Endothelial cell (in vitro differentiated cells): ENCODE measurements around the gene AGBL4. TPM values are rescaled to one million over a fixed set of nuclear protein-coding genes. Genes with fewer than 3 reads are reported as not detected.

Experiments
- DNase-seq: peaks from one replicate; pipeline ENCODE4 v3.0.0; 2021; ENCODE audit warnings: low spot score
- H3K27ac Mint-ChIP-seq: one replicate; pipeline ENCODE4 v1.8.0; 2021; ENCODE audit warnings: mixed read lengths, inconsistent platforms; ENCODE audit not compliant: unreplicated experiment
- H3K27me3 Mint-ChIP-seq: one replicate; pipeline ENCODE4 v1.8.0; 2021; ENCODE audit warnings: mild to moderate bottlenecking, moderate library complexity, mixed read lengths, inconsistent platforms; ENCODE audit not compliant: unreplicated experiment
- H3K36me3 Mint-ChIP-seq: one replicate; pipeline ENCODE4 v1.8.0; 2021; ENCODE audit warnings: mild to moderate bottlenecking, low read depth, mixed read lengths, inconsistent platforms; ENCODE audit not compliant: unreplicated experiment
- H3K4me1 Mint-ChIP-seq: one replicate; pipeline ENCODE4 v1.8.0; 2021; ENCODE audit warnings: mild to moderate bottlenecking, mixed read lengths, inconsistent platforms; ENCODE audit not compliant: unreplicated experiment
- H3K4me3 Mint-ChIP-seq: one replicate; pipeline ENCODE4 v1.8.0; 2021; ENCODE audit warnings: mild to moderate bottlenecking, mixed read lengths, inconsistent platforms; ENCODE audit not compliant: unreplicated experiment
- H3K9me3 Mint-ChIP-seq: one replicate; pipeline ENCODE4 v1.8.0; 2021; ENCODE audit warnings: mixed read lengths, inconsistent platforms; ENCODE audit not compliant: unreplicated experiment
- CTCF ChIP-seq: fragments of 200-600 bp; sonication (generic); IDR thresholded peaks from one replicate; pipeline ENCODE4 v1.5.0; 2021; ENCODE audit warnings: antibody characterized with exemption; ENCODE audit not compliant: unreplicated experiment
- total RNA-seq: library from RNA; stranded (reverse); fragmentation: NEBNext Ultra II Directional; extraction: Animal tissue kit (Norgen Biotek cat#: 25700); gene quantifications from one replicate; pipeline ENCODE4 v1.2.1, GENCODE V29; 2021; ENCODE audit not compliant: unreplicated experiment

The AGBL4 gene
- total RNA-seq, 1 donor from 2014 or later: 0.51 TPM

DNA sequence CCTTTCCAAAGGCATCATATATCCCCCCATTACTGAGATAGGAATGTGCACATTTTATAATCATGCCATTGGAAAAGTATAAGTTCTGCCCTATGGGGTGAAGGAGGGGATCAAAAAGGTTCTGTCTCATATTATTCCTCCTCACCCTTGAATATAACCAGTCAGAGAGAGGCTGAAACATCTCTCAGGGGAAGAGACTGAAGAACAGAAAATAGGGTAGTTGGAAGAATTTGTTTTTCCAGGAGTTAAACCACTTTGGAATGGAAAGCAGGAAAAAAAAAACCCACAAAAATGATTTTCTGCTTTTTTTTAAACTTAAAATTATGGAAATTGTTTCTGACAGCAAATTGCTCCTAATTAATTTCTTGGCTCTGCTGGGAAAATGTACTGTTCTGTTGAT, 1194.3 kb downstream of the AGBL4 start:
- H3K27ac Mint-ChIP-seq: no peak overlapping the region
- no peaks in the 10 kb centered on the region for H3K9me3 Mint-ChIP-seq
- H3K4me1 Mint-ChIP-seq: peaks cover 2% of the 10 kb centered on the region
- H3K27me3 Mint-ChIP-seq: peaks cover 2% of the 10 kb centered on the region
- no peak for TF ChIP-seq CTCF
- H3K36me3 Mint-ChIP-seq: no peaks in the 10 kb centered on the region
- H3K4me3 Mint-ChIP-seq: no peak overlapping the region
- DNase-seq: no peak

DNA sequence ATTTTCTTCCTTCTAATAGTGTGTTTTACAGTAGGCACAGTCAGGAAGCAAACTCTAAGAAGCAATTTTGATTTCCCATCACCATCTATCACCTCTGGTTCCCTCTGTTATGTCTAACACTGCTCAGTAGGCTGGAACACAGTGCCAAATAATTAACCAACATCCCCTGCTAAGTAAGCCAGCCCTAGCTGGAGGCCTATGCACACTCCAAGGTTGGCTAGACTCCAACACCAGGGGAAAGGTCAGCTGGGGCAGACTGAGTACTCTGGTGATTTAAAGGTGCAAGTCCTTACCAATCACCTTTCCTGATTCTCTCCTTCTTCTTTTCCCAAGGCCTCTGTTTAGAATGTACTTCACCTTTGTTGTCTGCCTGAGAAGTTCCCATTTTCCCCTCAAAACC, 1200.6 kb downstream of the AGBL4 start:
- Mint-ChIP-seq H3K9me3 (no peaks in the 10 kb centered on the region), H3K4me1 (no peaks in the 10 kb centered on the region), H3K27me3 (peaks cover 2% of the 10 kb centered on the region), H3K4me3 (no peak overlapping the region), H3K27ac (no peak overlapping the region), H3K36me3 (no peaks in the 10 kb centered on the region)
- no peak for DNase-seq
- TF ChIP-seq CTCF: no peak

DNA sequence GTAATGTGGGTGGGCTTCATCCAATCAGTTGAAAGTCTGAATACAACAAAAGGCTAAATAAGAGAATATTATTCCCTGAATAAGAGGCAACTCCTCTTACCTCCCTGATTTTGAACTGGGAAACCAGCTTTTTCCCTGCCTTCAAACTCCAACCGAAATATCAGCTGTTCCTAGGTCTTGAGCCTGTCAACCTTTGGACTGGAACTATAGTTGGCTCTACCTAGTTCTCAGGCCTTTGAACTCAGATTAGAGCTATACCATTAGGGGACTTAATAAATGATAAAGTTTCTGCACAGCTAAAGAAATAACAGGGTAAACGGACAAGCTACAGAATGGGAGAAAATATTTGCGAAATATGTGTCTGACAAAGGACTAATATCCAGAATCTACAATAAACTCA, 1203.3 kb downstream of the AGBL4 start:
- H3K27me3 Mint-ChIP-seq: peaks cover 2% of the 10 kb centered on the region
- no peaks in the 10 kb centered on the region for H3K4me1 Mint-ChIP-seq
- no peaks in the 10 kb centered on the region for H3K9me3 Mint-ChIP-seq
- no peaks in the 10 kb centered on the region for H3K36me3 Mint-ChIP-seq
- no peak for DNase-seq
- H3K27ac Mint-ChIP-seq: no peak overlapping the region
- TF ChIP-seq CTCF: no peak
- no peak overlapping the region for H3K4me3 Mint-ChIP-seq

GRCh38 chr1:48817505-48818114, 1206.1 kb downstream of the AGBL4 start:
- H3K36me3 Mint-ChIP-seq: no peaks in the 10 kb centered on the region
- H3K27me3 Mint-ChIP-seq: no peaks in the 10 kb centered on the region
- no peaks in the 10 kb centered on the region for H3K9me3 Mint-ChIP-seq
- H3K4me1 Mint-ChIP-seq: no peaks in the 10 kb centered on the region
- peak; percentile 71 for TF ChIP-seq CTCF
- peak; percentile 79 for DNase-seq
- H3K27ac Mint-ChIP-seq: no peak overlapping the region
- H3K4me3 Mint-ChIP-seq: no peak overlapping the region

GRCh38 chr1:48810740-48811139, 1213.0 kb downstream of the AGBL4 start:
- Mint-ChIP-seq H3K4me3 (no peak overlapping the region), H3K27me3 (peaks cover 1% of the 10 kb centered on the region), H3K4me1 (no peaks in the 10 kb centered on the region), H3K9me3 (no peaks in the 10 kb centered on the region), H3K36me3 (no peaks in the 10 kb centered on the region), H3K27ac (no peak overlapping the region)
- DNase-seq: no peak
- TF ChIP-seq CTCF: no peak
